Activated CD8-positive, alpha-beta T cell treated with anti-CD3 and anti-CD28 coated beads, Interleukin-2, amount 10 ng/mL, durations not matched to agents 7 days and 5 days (primary cell): ENCODE data around the gene WASHC4. TPM values are rescaled to one million over a fixed set of nuclear protein-coding genes. Genes with fewer than 3 reads are reported as not detected.

ENCODE experiments used
- ATAC-seq: fragments of 150-1000 bp; cut with Tn5 transposase; one replicate; pipeline ENCODE4 v1.10.0; 2021; ENCODE audit warnings: moderate library complexity
- CTCF ChIA-PET: fragments of 350-600 bp; sonication (Branson Sonifier 250); formaldehyde crosslinking; loops from one replicate; lab custom pipeline; 2021; ENCODE audit warnings: antibody characterized with exemption; lab: Charles Lee
- POLR2A ChIA-PET: fragments of 350-600 bp; sonication (Branson Sonifier 250); formaldehyde crosslinking; loops from one replicate; lab custom pipeline; 2021; ENCODE audit warnings: antibody characterized with exemption; lab: Charles Lee
- DNase-seq: peaks from one replicate; pipeline ENCODE4 v3.0.0-alpha.2; 2020
- H3K27ac Mint-ChIP-seq: one replicate; pipeline ENCODE4 v1.8.0; 2021; ENCODE audit warnings: mild to moderate bottlenecking, mixed read lengths
- H3K27me3 Mint-ChIP-seq: one replicate; pipeline ENCODE4 v1.8.0; 2021; ENCODE audit warnings: low read depth, mixed read lengths
- H3K36me3 Mint-ChIP-seq: one replicate; pipeline ENCODE4 v1.8.0; 2021; ENCODE audit warnings: low read depth, mixed read lengths
- H3K4me1 Mint-ChIP-seq: one replicate; pipeline ENCODE4 v1.8.0; 2021; ENCODE audit warnings: low read depth, mixed read lengths
- H3K4me3 Mint-ChIP-seq: one replicate; pipeline ENCODE4 v1.8.0; 2021; ENCODE audit warnings: mild to moderate bottlenecking, mixed read lengths
- H3K9me3 Mint-ChIP-seq: one replicate; pipeline ENCODE4 v1.8.0; 2022; ENCODE audit warnings: mixed read lengths; ENCODE audit not compliant: insufficient read depth
- total RNA-seq, 2 experiments: library from RNA; stranded (reverse); gene quantifications; one replicate each; pipeline ENCODE4 v1.2.3, GENCODE V29; 2021

WASHC4 gene
- total RNA-seq, 2 experiments from 2014 or later, result 39.2 to 42.8 TPM

DNA sequence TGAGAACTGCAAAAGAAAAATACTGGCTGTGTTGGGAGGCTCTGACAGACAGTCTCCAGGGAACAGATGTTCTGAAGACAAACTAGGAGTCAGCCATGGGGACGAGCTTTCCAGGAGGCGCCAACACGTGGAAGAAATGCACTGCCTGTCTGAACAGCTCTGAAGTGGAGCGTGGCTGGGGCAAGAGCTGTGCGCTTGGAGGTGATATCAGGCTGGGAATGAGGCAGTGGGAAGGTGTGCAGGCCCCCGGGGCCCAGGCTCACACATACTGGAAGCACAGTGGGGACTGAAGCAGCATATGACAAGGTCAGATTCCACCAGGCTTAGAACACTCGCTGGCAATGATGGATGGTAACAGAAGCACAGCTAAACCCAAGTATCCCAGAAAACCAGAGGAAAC lies 110.9 kb downstream of the WASHC4 start:
- CTCF ChIA-PET, result interaction anchor here (0.7 kb wide), 1 partner anchor 129 kb away, joined by 3 read pairs; no protein-coding TSS in a partner anchor
- H3K9me3 Mint-ChIP-seq, result no peaks in the 10 kb centered on the region
- DNase-seq, result no peak
- H3K4me3 Mint-ChIP-seq, result no peak overlapping the region
- H3K4me1 Mint-ChIP-seq, result peaks cover 8% of the 10 kb centered on the region
- POLR2A ChIA-PET, result interaction anchor here (0.9 kb wide), 1 partner anchor 13 kb away, joined by 4 read pairs; no protein-coding TSS in a partner anchor
- no peak overlapping the region for H3K27ac Mint-ChIP-seq
- H3K36me3 Mint-ChIP-seq, result peaks cover 22% of the 10 kb centered on the region
- H3K27me3 Mint-ChIP-seq, result no peaks in the 10 kb centered on the region
- no peak for ATAC-seq

Other genes with a start within 250 kb of the WASHC4 start
- gene SLC41A2, start 149.4 kb upstream of the WASHC4 start, total RNA-seq, result 1 to 10 TPM; 2.0 to 2.9 TPM
- gene NOPCHAP1, start 121.4 kb upstream of the WASHC4 start, total RNA-seq, result 10 to 100 TPM; 15.2 to 16.5 TPM
- gene ALDH1L2, start 23.3 kb upstream of the WASHC4 start, total RNA-seq, result under 1 TPM; 0.18 to 0.21 TPM
- gene APPL2, start 128.4 kb downstream of the WASHC4 start, total RNA-seq, result 10 to 100 TPM; 19.0 to 20.4 TPM
- 100 to 1,000 TPM; 301 to 311 TPM for gene C12orf75, start 223.0 kb downstream of the WASHC4 start, total RNA-seq